Peyer's patch (tissue), 4 donors: ENCODE data around the gene MAD1L1. TPM values are rescaled to one million over a fixed set of nuclear protein-coding genes. Genes with fewer than 3 reads are reported as not detected.

ENCODE experiments used
- DNase-seq, 3 donors: peaks; one replicate each; pipeline ENCODE4 v3.0.0-alpha.2; 2017 to 2019
- H3K27ac ChIP-seq, 4 donors: fragments of 200-600 bp; sonication (generic); one replicate each; pipeline ENCODE4 v1.5.1; 2016 to 2019
- H3K27me3 ChIP-seq, 2 donors: fragments of 200-600 bp; sonication (generic); one replicate each; pipeline ENCODE4 v1.5.1; 2019
- H3K36me3 ChIP-seq, 3 donors: fragments of 200-600 bp; sonication (generic); one replicate each; pipeline ENCODE4 v1.5.1; 2016 to 2019
- H3K4me1 ChIP-seq, 4 donors: fragments of 200-600 bp; sonication (generic); one replicate each; pipeline ENCODE4 v1.5.1; 2016 to 2019
- H3K4me3 ChIP-seq, 4 donors: fragments of 200-600 bp; sonication (generic); 1 replicate in 3 of 4; 2 replicates in 1 of 4; pipeline ENCODE4 v1.5.1; 2016 to 2019; ENCODE audit warnings: mild to moderate bottlenecking in 1 of 4
- H3K9me3 ChIP-seq, 4 donors: fragments of 200-600 bp; sonication (generic); one replicate each; pipeline ENCODE4 v1.5.1; 2016 to 2019; ENCODE audit warnings: mild to moderate bottlenecking in 1 of 4
- CTCF ChIP-seq, 6 experiments: fragments of 450-650 bp in 4 of 6; fragments of 200-600 bp in 2 of 6; sonication (generic) in 1 of 6; IDR thresholded peaks; one replicate each; pipeline ENCODE4 v1.5.1; 2017 to 2019; ENCODE audit warnings: antibody characterized with exemption in 6 of 6, mild to moderate bottlenecking in 3 of 6, moderate library complexity in 1 of 6
- POLR2A ChIP-seq, 2 donors: fragments of 450-650 bp; IDR thresholded peaks; one replicate each; pipeline ENCODE4 v1.5.1; 2017; ENCODE audit warnings: antibody characterized with exemption in 2 of 2, mild to moderate bottlenecking in 2 of 2, moderate library complexity in 2 of 2
- total RNA-seq, 4 donors: library from RNA; depleted of rRNA; stranded (reverse); fragments of >200 nt; gene quantifications; one replicate each; pipeline ENCODE4 v1.1.0, GENCODE V29; 2016

MAD1L1 gene
- total RNA-seq, 4 donors from 2014 or later = 43.9 to 417 (median 59.1) TPM

- H3K36me3 ChIP-seq = no peaks in the 10 kb centered on the region
- no peak for DNase-seq
- H3K27ac ChIP-seq = no peak overlapping the region
Measured at GRCh38 chr7:1868516-1869165, 364.1 kb downstream of the MAD1L1 start.

GRCh38 chr7:1867370-1868260 is 365.1 kb downstream of the MAD1L1 start:
- no peak overlapping the region for H3K4me3 ChIP-seq
- H3K36me3 ChIP-seq = no peaks in the 10 kb centered on the region
- TF ChIP-seq POLR2A (IDR thresholded peaks at IDR 0.05) (no peak), CTCF (IDR thresholded peaks at IDR 0.05) (no peak)
- no peaks in the 10 kb centered on the region for H3K4me1 ChIP-seq
- DNase-seq = no peak
- H3K9me3 ChIP-seq = no peaks in the 10 kb centered on the region
- H3K27me3 ChIP-seq = no peaks in the 10 kb centered on the region
- H3K27ac ChIP-seq = no peak overlapping the region

More at GRCh38 chr7:1868516-1869165, 364.1 kb downstream of the MAD1L1 start:
- TF ChIP-seq POLR2A (IDR thresholded peaks at IDR 0.05) (no peak), CTCF (IDR thresholded peaks at IDR 0.05) (no peak)
- Histone ChIP-seq H3K27me3 (no peaks in the 10 kb centered on the region), H3K4me3 (no peak overlapping the region), H3K4me1 (no peaks in the 10 kb centered on the region), H3K9me3 (no peaks in the 10 kb centered on the region)

GRCh38 chr7:1866601-1867000 is 366.1 kb downstream of the MAD1L1 start:
- no peak for DNase-seq
- Histone ChIP-seq H3K4me1 (no peaks in the 10 kb centered on the region), H3K27me3 (no peaks in the 10 kb centered on the region), H3K36me3 (no peaks in the 10 kb centered on the region), H3K9me3 (no peaks in the 10 kb centered on the region), H3K4me3 (no peak overlapping the region), H3K27ac (no peak overlapping the region)
- TF ChIP-seq POLR2A (IDR thresholded peaks at IDR 0.05) = no peak
- no peak for TF ChIP-seq CTCF (IDR thresholded peaks at IDR 0.05)

- Histone ChIP-seq H3K4me3 (no peak overlapping the region), H3K27me3 (no peaks in the 10 kb centered on the region), H3K27ac (no peak overlapping the region), H3K9me3 (no peaks in the 10 kb centered on the region), H3K4me1 (no peaks in the 10 kb centered on the region), H3K36me3 (no peaks in the 10 kb centered on the region)
- no peak for DNase-seq
- no peak for TF ChIP-seq POLR2A (IDR thresholded peaks at IDR 0.05)
- TF ChIP-seq CTCF (IDR thresholded peaks at IDR 0.05) = no peak
Measured at GRCh38 chr7:1865571-1866255, 367.0 kb downstream of the MAD1L1 start.

- no peak for TF ChIP-seq CTCF (IDR thresholded peaks at IDR 0.05)
- TF ChIP-seq POLR2A (IDR thresholded peaks at IDR 0.05) = no peak
- Histone ChIP-seq H3K4me3 (no peak overlapping the region), H3K27ac (no peak overlapping the region), H3K36me3 (no peaks in the 10 kb centered on the region), H3K9me3 (no peaks in the 10 kb centered on the region), H3K27me3 (no peaks in the 10 kb centered on the region), H3K4me1 (no peaks in the 10 kb centered on the region)
- no peak for DNase-seq
Measured at GRCh38 chr7:1865000-1865555, 367.7 kb downstream of the MAD1L1 start.
